Activated T-helper 9 cell treated with anti-CD3 and anti-CD28 coated beads, Interleukin-2, amount 50 U/mL, for 16 hours (primary cell): ENCODE data around the gene NCBP2L.
"Not testable (repeated sequence)": the region's sequence is repeated elsewhere in the genome, so short reads cannot be mapped to it uniquely, and the experiment has no call there.

Experiments
- DNase-seq: peaks from one replicate; pipeline ENCODE4 v3.0.0-alpha.2; 2020; ENCODE audit warnings: low read depth

The NCBP2L gene

DNA sequence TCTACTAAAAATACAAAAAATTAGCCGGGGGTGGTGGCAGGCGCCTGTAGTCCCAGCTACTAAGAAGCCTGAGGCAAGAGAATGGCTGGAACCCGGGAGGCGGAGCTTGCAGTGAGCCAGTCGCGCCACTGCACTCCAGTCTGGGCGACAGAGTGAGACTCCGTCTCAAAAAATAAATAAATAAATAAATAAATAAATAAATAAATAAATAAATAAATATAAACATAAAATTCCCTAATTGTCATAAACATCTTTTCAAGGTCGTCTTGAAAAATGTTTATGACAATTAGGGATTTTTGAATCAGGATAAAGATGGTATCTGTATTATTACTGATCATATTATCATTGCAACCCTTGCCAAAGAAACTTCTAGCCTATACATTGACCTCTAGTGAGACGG, 32.5 kb downstream of the NCBP2L start:
- DNase-seq, result not testable (repeated sequence)

GRCh38 chrX:107818900-107819521, 41.5 kb downstream of the NCBP2L start:
- no peak for DNase-seq

GRCh38 chrX:107823042-107823441, 45.5 kb downstream of the NCBP2L start:
- DNase-seq, result no peak

GRCh38 chrX:107823456-107823855, 45.9 kb downstream of the NCBP2L start:
- no peak for DNase-seq

DNA sequence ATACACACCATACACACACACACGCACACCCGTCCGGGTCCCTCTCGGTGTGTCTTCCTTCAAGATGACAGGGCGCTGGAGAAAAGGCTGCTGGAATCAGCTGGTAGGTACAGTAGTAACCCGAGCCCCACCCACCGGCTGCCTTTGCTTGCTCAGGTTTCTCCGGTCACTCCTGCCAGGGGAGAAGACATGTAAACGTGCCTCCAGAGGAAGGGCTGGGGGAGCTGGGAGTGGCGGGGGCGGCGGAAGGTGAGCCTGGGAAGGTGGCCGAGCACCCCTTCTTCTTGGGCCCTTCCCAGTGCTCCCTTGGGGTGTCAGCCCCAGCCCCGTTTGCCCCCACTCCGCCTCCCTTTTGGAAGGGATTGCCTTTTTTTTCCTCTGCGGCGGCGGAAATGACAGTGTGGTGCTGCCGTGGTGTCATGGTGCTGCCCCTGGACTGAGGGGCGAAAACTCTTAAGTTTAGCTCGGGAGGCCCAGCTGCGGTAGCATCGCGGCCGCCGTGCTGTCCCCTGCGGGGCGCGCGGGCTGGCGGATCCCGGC, 48.2 kb downstream of the NCBP2L start, which contains the start of gene MID2:
TSS of gene MID2 (plus strand) at position 169 of the 540 bp plus-strand sequence. CDS start 561 bp downstream, outside the sequence.
- DNase-seq, result peak; percentile 29

GRCh38 chrX:107826238-107827029, 48.9 kb downstream of the NCBP2L start:
- peak; percentile 9 for DNase-seq

DNA sequence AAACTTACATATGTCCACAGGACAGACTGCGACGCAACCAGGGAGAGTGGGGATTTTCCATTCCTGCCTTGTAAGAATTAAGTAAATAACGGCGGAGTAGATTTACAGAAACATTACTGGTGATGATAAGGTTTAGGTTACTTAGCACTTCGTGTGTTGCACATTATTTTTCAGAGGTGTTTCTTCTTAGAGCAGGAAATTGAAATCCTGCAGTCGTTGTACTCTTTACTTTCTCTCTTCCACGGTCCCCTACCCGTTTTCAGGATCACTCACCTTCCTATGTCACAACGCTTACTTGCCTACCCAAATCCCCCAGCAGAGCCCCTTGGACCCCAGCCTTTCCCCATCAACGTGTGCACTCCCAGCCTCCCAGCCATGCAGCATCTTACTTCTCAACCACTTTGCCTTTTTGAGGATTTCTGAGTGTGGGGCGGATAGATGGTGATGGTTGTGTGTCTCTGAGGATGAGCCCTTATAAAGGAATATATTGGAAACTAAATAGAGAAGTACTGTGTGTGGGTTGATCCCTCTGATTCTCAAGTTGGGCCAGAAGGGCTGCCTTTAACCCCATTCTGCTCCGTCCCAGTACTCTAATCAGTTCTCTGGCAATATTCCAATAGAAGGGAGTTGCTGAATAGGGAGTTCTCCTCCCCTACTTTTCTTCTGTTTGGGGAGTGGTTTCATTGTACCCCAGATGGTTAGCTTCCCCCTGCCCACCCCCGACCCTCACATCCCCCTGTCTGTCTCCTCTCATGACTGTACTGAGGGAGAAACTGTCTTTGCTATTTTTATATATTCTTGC, 49.7 kb downstream of the NCBP2L start:
- DNase-seq, result no peak

DNA sequence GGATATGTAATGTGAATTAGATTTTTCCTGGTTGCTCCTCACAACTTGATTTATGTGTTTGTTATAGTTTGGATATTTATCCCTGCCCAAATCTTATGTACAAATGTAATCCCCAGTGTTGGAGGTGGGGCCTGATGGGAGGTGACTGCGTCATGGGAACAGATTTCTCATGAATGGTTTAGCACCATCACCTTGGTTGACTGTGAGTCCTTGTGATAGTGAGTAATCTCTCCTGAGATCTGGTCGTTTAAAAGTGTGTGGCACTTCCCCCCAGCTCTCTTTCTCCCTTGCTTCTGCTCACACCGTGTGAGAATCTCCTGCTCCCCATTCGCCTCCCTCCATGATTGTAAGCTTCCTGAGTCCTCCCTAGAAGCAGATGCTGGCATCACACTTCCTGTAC, 50.3 kb downstream of the NCBP2L start:
- DNase-seq, result no peak

DNA sequence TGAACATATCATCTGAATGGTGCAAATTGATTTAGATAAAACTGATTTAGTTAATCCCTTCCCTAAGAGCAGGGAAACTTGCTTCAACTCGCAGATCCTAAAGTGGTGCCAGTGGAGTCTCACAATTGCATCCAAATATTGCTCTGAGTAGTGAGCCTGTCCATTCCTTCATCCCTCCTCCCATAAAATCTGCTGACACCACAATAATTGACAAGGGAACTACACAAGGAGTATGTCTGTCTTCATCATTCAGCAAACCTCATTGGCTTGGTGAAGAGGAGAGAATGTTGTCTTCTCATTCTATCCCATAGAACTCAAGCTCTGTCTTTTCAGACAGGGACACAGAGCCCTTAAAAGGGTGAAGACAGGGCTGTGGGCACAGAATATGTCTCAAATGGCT, 52.3 kb downstream of the NCBP2L start:
- DNase-seq, result no peak

DNA sequence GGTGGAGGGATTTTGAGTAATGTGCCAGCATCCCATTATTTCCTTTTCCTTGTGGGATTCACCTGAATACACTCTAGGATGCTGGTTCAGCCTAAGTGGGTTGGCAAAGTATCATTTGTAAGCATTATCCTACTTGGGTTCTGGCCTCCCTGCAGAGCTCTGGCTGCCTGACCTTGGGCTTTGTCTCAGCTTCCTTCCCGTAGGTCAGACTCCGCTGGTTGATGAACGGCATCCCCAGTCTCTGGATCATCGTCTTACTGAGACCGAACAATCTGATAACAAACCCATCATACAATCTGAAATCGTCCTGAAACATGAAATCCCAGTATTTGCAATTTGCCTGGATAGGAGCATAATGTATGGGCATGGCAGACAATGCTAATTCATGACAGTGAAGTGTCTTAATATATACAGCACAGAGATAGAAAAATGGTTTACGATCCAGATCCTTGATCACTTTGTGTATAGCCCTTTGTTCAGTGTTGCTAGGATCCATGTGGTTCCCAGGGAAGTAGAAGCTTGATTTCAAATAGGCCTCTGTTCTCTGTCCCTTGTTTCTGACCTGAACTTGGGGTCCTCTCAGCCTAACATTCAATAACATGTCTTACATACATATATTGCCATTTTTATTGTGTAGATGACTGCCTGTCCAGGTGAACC, 53.7 kb downstream of the NCBP2L start:
- DNase-seq, result no peak

DNA sequence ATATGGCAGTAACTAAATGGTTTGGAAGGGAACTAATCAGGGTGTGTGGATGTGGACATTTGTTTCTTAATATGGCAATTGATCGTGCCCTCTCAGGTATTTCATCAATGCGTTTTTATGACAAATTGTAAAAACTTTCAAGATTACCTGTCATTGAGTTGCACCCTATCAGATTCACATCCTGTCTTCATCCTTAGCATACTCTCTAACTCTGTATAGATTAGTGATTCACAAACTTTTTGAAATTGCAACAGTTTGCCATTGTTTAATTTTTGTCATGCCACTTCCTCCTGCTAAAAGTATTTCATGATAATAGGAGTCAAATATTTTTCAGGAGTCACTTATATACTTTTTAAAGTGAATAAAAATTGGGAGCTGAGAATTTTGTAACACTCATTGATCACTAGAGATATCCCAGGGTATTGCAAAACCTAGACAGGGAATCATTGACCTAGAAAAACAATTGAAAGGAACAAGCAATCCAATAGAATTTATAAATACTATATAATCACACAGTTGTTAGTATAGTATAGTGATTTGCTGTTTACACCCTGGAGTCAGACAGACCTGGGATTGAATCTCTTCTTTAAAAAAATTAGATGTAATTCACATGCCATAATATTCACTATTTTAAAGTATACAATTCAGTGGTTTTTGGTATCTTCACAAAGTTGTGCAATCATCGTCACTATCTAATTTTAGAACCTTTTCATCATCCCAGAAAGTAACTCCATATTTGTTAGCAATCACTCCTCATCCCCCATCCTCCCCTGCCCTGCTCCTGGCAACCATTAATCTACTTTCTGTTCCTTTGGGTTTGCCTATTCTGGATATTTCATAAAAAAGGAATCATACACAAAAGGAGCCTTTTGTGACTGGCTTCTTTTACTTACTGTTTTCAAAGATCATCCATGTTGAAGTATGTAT, 57.0 kb downstream of the NCBP2L start:
- DNase-seq, result no peak

DNA sequence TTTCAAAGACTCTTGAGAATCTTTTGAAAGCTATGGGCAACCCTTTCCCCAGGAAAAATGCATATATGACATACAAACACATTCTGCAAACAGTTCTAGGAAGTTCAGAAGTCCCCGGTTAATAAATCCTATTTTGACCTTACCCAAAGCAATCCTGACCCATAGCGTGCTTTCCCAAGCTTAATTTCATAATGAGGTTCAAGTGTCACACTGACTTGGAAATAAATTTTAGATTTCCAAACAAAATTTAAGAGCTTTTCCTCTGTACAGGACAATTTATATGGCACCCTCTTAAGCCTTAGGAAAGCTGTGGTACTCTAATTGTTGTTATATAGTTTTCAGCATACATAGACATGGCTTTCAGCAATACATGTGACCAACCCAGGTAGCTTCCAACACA, 59.4 kb downstream of the NCBP2L start:
- no peak for DNase-seq

DNA sequence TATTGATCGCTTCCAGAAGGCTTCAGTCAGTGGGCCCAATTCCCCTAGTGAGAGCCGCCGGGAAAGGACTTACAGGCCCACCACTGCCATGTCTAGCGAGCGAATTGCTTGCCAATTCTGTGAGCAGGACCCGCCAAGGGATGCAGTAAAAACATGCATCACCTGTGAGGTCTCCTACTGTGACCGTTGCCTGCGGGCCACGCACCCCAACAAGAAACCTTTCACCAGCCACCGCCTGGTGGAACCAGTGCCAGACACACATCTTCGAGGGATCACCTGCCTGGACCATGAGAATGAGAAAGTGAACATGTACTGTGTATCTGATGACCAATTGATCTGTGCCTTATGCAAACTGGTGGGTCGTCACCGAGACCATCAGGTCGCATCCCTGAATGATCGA, 63.4 kb downstream of the NCBP2L start:
- DNase-seq, result no peak

GRCh38 chrX:107842715-107843400, 65.3 kb downstream of the NCBP2L start:
- DNase-seq, result no peak
